Femur (tissue), 1 donor: Measurements from ENCODE around the gene TTC3.
"Not testable (repeated sequence)": the region's sequence is repeated elsewhere in the genome, so short reads cannot be mapped to it uniquely, and the experiment has no call there.

ENCODE experiments used
- DNase-seq: peaks from one replicate; pipeline ENCODE4 v3.0.0-alpha.2; 2017

TTC3 gene, protein sequence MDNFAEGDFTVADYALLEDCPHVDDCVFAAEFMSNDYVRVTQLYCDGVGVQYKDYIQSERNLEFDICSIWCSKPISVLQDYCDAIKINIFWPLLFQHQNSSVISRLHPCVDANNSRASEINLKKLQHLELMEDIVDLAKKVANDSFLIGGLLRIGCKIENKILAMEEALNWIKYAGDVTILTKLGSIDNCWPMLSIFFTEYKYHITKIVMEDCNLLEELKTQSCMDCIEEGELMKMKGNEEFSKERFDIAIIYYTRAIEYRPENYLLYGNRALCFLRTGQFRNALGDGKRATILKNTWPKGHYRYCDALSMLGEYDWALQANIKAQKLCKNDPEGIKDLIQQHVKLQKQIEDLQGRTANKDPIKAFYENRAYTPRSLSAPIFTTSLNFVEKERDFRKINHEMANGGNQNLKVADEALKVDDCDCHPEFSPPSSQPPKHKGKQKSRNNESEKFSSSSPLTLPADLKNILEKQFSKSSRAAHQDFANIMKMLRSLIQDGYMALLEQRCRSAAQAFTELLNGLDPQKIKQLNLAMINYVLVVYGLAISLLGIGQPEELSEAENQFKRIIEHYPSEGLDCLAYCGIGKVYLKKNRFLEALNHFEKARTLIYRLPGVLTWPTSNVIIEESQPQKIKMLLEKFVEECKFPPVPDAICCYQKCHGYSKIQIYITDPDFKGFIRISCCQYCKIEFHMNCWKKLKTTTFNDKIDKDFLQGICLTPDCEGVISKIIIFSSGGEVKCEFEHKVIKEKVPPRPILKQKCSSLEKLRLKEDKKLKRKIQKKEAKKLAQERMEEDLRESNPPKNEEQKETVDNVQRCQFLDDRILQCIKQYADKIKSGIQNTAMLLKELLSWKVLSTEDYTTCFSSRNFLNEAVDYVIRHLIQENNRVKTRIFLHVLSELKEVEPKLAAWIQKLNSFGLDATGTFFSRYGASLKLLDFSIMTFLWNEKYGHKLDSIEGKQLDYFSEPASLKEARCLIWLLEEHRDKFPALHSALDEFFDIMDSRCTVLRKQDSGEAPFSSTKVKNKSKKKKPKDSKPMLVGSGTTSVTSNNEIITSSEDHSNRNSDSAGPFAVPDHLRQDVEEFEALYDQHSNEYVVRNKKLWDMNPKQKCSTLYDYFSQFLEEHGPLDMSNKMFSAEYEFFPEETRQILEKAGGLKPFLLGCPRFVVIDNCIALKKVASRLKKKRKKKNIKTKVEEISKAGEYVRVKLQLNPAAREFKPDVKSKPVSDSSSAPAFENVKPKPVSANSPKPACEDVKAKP (N-terminal part only)

DNA sequence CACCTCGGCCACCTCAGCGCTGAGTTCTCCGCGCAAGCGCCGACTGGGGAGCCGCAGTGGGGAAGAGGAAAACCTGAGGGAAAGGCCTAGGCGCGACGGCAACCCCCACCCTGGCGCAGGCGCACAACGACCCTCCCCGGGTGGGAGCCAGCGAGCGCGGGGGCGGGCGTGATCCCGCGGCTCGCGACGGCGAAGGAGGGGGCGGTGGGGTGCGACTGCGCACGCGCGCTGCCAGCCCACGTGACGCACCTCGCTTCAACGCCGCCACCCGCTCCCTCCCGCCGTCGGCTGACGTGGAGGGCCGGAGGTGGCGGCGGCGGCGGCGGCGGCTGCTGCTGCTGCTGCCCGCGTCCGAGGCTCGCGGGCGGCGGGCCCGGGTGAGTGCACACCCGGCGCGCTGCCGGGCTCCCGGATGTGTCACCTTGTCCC, at the start of gene TTC3, which contains the start of gene PIGP:
TSS of gene TTC3 (plus strand) at position 267 of the 429 bp plus-strand sequence. CDS start 14,004 bp downstream, outside the sequence.
TSS of gene PIGP (minus strand) at position 84 of the 429 bp plus-strand sequence. CDS start 556 bp downstream, outside the sequence.
- peak; percentile 99 for DNase-seq

- no peak for DNase-seq
Observed at GRCh38 chr21:37026499-37026898, 46.6 kb upstream of the TTC3 start.

- no peak for DNase-seq
Observed at GRCh38 chr21:37028570-37028969, 44.5 kb upstream of the TTC3 start.

- DNase-seq, result no peak
Observed at GRCh38 chr21:37030864-37031263, 42.2 kb upstream of the TTC3 start.

DNA sequence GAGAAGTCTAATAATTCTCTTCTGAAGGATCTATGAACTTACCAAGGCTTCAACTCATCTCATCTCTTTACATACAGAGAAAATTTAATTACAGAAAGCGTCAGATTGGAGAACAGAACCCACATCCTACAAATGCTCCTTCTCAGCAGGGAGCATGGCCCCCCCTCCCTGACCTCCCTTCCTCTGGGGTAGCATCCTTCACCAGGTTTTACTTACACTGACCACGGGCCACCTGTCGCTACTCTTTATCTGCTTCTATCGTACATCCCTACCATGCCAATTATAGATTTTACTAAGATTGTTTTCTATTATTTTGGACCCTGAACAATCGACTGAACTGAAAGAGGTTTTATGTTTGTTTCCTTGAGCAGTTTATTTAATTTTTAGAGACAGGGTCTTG, 40.8 kb upstream of the TTC3 start:
- no peak for DNase-seq

DNA sequence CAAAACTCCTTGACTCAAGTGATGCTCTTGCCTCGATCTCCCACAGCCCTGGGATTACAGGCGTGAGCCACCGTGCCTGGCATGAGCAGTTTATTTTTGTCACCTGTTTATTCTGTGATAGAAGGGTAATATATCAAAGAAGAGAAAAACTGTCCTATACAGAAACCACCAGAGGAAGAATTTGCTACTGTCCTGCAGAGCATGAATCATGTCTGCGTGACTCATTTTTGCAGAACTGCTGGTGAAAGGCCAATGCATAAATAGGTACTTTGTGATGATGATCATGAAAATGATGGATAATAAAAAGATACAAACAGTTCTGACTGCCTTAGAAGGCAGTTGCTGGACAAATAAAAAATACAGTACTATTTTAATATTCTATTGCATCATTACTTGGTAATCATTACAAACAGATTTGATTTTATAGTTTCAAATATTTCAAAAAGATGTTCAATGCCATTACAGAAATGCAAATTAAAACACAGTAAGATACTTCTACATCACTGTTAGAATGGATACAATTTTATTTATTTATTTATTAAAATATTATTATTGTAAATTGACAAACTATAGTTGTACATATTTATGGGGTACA, 40.1 kb upstream of the TTC3 start:
- DNase-seq, result no peak

DNA sequence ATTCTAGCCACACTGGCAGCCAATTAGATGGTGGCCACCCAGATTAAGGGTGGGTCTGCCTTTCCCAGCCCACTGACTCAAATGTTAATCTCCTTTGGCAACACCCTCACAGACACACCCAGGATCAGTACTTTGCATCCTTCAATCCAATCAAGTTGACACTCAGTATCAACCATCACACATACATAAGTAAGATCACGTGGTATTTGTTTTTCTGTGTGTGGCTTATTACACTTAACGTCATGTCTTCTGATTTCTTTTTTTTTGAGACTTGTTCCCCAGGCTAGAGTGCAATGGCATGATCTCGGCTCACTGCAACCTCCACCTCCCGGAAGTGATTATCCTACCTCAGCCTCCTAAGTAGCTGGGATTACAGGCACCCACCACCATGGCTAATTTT, 38.7 kb upstream of the TTC3 start:
- not testable (repeated sequence) for DNase-seq

DNA sequence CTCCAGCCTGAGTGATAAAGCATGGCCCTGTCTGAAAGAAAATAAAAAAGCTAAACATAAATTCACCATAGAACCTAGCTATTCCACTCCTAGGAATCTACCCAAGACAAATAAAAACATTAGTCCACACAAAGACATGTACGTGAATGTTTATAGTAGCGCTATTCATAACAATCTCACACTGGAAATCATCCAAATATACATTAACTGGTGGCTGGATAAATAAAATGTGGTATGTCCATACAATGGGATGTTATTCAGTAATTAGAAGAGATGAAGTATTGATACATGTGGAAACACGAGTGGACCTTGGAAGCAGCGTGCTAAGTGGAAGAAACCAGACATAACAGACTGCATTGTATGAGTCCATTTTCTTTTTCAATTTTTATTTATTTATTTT, 36.9 kb upstream of the TTC3 start:
- DNase-seq, result no peak

- no peak for DNase-seq
Observed at GRCh38 chr21:37039411-37040075, 33.5 kb upstream of the TTC3 start.

GRCh38 chr21:37040212-37040611, 32.8 kb upstream of the TTC3 start:
- DNase-seq, result no peak

- no peak for DNase-seq
Observed at GRCh38 chr21:37041706-37042271, 31.3 kb upstream of the TTC3 start.

DNA sequence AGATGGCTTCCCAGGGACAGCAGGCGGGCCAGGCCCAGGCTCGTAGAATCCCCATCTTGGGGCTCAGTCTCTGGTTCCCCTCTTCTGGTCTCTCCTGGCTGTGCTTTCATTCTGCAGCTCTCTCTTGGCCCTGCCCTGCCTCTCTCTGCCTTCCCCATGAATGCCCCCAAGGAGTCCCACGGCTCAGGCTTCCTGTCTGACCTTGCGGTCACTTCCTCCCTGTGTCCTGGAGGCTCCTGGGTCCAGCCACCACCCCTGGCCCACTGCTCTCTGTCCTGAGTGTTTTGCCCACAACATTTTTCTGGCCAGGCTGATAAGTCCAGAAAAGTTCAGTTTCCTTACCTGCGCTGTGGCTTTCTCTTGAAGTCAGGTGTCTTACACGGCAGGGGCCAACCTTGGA, 29.2 kb upstream of the TTC3 start:
- no peak for DNase-seq

DNA sequence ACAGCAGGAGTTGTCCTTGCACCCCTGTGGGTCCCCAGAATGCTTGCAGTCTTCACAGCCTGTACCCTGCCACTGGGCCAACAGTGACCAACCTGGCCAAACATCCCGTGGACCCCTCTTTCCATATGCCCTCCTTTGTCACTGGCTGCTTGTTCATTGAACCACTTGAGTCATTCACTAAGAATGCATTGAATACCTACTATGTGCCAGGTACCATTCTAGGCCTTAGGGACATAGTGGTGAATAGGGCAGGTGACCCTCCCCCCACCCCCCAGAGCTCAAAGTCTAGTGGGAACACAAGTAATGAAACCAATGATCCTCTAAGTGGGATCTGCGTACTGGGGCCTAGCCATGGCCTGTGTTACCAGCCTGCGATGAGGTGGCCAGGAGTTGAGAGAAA, 28.4 kb upstream of the TTC3 start:
- no peak for DNase-seq

DNA sequence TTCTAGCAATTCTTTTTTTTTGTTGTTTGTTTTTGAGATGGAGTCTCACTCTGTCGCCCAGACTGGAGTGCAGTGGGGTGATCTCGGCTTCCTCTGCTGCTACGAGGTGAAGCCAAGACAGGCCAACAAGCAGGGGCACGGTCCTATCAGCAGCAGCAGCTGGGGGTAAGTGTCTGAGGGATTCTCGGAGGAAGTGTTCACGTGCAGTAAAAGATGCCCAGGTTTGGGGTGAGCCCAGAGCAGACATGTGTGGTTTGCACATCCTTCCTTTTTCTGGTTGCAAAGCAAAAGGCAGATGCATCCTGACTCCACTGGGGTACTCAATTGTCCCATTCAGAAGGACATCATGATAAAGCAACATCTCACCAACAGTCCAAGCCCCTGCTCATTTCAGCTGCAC, 27.9 kb upstream of the TTC3 start:
- DNase-seq, result no peak

DNA sequence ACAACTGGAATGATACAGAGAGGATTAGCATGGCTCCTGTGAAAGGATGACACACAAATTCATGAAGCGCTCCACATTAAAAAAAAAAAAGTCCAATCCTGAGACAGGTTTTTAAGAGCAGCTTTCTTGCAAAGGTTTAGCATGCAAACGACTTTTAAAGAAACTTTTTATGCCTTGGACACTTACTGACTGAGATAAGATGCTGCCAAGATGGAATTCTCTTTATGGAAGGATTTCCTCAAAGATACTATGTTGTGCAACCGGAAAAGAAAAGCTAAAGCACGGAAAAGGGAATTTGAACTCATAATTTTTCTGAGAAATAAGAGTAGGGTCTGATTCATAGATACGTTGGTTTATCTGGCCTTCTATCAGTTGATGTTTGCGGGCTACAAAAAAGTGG, 27.5 kb upstream of the TTC3 start:
- no peak for DNase-seq

GRCh38 chr21:37047079-37047478, 26.0 kb upstream of the TTC3 start:
- DNase-seq, result no peak

GRCh38 chr21:37049741-37050140, 23.3 kb upstream of the TTC3 start:
- not testable (repeated sequence) for DNase-seq

GRCh38 chr21:37055271-37055855, 17.7 kb upstream of the TTC3 start:
- DNase-seq, result no peak

GRCh38 chr21:37057614-37058013, 15.4 kb upstream of the TTC3 start:
- DNase-seq, result no peak

GRCh38 chr21:37058261-37058660, 14.8 kb upstream of the TTC3 start:
- DNase-seq, result no peak

GRCh38 chr21:37059181-37059580, 13.9 kb upstream of the TTC3 start:
- no peak for DNase-seq
